Esophagus squamous epithelium (tissue), 5 donors: ENCODE measurements around the gene FTL. TPM values are rescaled to one million over a fixed set of nuclear protein-coding genes. Genes with fewer than 3 reads are reported as not detected.

ENCODE experiments used
- DNase-seq: peaks from one replicate; lab custom pipeline; 2025; lab: John Stamatoyannopoulos, UW
- H3K27ac ChIP-seq, 4 donors: fragments of 200-600 bp; sonication (generic); one replicate each; pipeline ENCODE4 v1.5.1; 2016 to 2019; ENCODE audit warnings: mild to moderate bottlenecking in 1 of 4
- H3K27me3 ChIP-seq, 4 donors: fragments of 200-600 bp; sonication (generic); 1 replicate in 3 of 4; 2 replicates in 1 of 4; pipeline versions ENCODE4 v1.5.1 to v1.6.0; 2017 to 2021; ENCODE audit warnings: antibody characterized with exemption in 1 of 4
- H3K36me3 ChIP-seq, 3 donors: fragments of 200-600 bp; sonication (generic); one replicate each; pipeline ENCODE4 v1.5.1; 2016 to 2019
- H3K4me1 ChIP-seq, 3 donors: fragments of 200-600 bp; sonication (generic); one replicate each; pipeline ENCODE4 v1.5.1; 2017 to 2019
- H3K4me3 ChIP-seq, 4 donors: fragments of 200-600 bp; sonication (generic); 1 replicate in 3 of 4; 2 replicates in 1 of 4; pipeline ENCODE4 v1.5.1; 2016 to 2019; ENCODE audit warnings: mild to moderate bottlenecking in 2 of 4, moderate library complexity in 1 of 4
- H3K9me3 ChIP-seq, 3 donors: fragments of 200-600 bp; sonication (generic); one replicate each; pipeline ENCODE4 v1.5.1; 2016 to 2019
- POLR2A ChIP-seq, 4 donors: fragments of 450-650 bp; IDR thresholded peaks; one replicate each; pipeline ENCODE4 v1.6.1; 2017; ENCODE audit warnings: antibody characterized with exemption in 4 of 4, mild to moderate bottlenecking in 4 of 4, moderate library complexity in 3 of 4
- WGBS, 2 donors: methylation state at CpG; one replicate each; pipeline ENCODE4 v1.1.5; 2018; 5-methylcytosine and 5-hydroxymethylcytosine counted together
- intact Hi-C: fragments of 100-400 bp; cut with DNase I; formaldehyde crosslinking; loops from one replicate; pipeline ENCODE4 v1.15.0; 2022
- total RNA-seq, 4 donors: library from RNA; depleted of rRNA; stranded (reverse); fragments of >200 nt; gene quantifications; one replicate each; pipeline ENCODE4 v1.1.0, GENCODE V29; 2016
- TF ChIP-seq, protein P1 (sequence below), 6 experiments: fragments of 450-650 bp in 4 of 6; fragments of 200-600 bp in 2 of 6; sonication (generic) in 2 of 6; IDR thresholded peaks; one replicate each; pipeline ENCODE4 v1.5.1; 2016 to 2019; ENCODE audit warnings: antibody characterized with exemption in 6 of 6, mild to moderate bottlenecking in 4 of 6, moderate library complexity in 4 of 6
- donor health status: DM: yes; HTN: yes; CAD: no.

The FTL gene
- total RNA-seq, 4 donors from 2014 or later, result 556 to 2,127 (median 1,494) TPM

DNA sequence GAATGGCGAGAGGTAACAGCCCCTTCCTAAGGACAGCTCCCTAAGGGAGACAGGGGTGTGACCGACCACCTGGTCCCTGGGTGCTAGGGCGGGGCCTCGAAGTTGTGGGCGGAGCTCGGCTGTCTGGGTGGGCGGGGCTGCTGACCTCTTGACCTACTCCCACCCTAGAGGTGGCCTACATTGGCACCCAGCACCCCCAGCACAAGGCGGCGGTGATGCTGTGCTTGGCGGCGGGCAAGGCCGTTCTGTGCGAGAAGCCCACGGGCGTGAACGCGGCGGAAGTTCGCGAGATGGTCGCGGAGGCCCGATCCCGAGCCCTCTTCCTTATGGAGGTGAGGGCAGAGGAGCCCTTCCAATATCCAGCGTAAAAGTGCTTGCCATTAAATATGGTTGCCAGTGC, 29.2 kb upstream of the FTL start:
- Histone ChIP-seq H3K4me3 (no peak overlapping the region), H3K4me1 (peaks cover 0 to 22% (median 9%) of the 10 kb centered on the region in 3 donors), H3K36me3 (no peaks in the 10 kb centered on the region), H3K27ac (no peak overlapping the region), H3K9me3 (no peaks in the 10 kb centered on the region), H3K27me3 (no peaks in the 10 kb centered on the region)
- DNase-seq, result no peak
- 92 to 94% methylated on average over 14 to 19 of the region's 25 CpGs for WGBS, 2 donors
- TF ChIP-seq, protein P1, sequence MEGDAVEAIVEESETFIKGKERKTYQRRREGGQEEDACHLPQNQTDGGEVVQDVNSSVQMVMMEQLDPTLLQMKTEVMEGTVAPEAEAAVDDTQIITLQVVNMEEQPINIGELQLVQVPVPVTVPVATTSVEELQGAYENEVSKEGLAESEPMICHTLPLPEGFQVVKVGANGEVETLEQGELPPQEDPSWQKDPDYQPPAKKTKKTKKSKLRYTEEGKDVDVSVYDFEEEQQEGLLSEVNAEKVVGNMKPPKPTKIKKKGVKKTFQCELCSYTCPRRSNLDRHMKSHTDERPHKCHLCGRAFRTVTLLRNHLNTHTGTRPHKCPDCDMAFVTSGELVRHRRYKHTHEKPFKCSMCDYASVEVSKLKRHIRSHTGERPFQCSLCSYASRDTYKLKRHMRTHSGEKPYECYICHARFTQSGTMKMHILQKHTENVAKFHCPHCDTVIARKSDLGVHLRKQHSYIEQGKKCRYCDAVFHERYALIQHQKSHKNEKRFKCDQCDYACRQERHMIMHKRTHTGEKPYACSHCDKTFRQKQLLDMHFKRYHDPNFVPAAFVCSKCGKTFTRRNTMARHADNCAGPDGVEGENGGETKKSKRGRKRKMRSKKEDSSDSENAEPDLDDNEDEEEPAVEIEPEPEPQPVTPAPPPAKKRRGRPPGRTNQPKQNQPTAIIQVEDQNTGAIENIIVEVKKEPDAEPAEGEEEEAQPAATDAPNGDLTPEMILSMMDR (IDR thresholded peaks at IDR 0.05), result no peak
- TF ChIP-seq POLR2A (IDR thresholded peaks at IDR 0.05), result no peak
- intact Hi-C loops, result no loop called here

DNA sequence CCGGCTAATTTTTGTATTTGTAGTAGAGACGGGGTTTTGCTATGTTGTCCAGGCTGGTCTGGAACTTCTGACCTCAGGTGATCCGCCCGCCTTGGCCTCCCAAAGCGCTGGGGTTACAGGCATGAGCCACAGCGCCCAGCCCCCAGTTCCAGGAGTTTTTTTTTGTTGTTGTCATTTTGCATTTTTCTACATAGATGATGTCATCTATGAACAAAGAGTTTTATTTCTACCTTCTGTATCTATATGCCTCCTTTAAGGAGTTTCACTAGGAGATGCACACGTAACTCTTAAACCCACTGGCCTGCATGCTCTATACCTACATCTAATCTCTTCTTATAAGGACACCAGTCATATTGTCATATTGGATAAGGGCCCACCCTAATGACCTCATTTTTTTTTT, 26.9 kb upstream of the FTL start:
- 75 to 88% methylated on average over 5 to 6 of the region's 7 CpGs for WGBS, 2 donors
- no peaks in the 10 kb centered on the region for H3K27me3 ChIP-seq
- DNase-seq, result no peak
- intact Hi-C loops, result no loop called here
- no peak overlapping the region for H3K27ac ChIP-seq
- H3K4me3 ChIP-seq, result no peak overlapping the region
- no peaks in the 10 kb centered on the region for H3K36me3 ChIP-seq
- H3K9me3 ChIP-seq, result no peaks in the 10 kb centered on the region
- TF ChIP-seq, protein P1 (IDR thresholded peaks at IDR 0.05), result no peak
- no peak for TF ChIP-seq POLR2A (IDR thresholded peaks at IDR 0.05)
- H3K4me1 ChIP-seq, result peaks cover 0 to 11% (median 5%) of the 10 kb centered on the region in 3 donors

DNA sequence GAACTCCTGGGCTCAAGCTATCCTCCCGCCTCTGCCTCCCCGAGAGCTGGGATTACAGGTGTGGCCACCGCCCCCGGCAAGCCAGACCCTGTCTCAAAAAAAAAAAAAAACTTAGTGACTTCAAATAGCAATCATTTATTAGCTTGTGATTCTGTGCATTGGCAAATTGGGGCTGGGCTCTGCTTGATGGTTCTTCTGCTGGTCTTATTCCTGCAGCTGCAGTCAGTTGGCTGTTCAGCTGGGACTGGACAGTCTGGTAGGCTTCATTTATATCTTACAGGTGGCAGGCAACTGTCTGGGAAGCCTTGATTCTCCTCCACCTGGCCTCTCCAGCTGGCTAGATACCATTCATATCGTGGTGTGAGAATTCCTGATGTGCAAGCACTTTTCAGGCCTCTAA, 24.2 kb upstream of the FTL start:
- intact Hi-C loops, result no loop called here
- TF ChIP-seq POLR2A (IDR thresholded peaks at IDR 0.05), result no peak
- TF ChIP-seq, protein P1 (IDR thresholded peaks at IDR 0.05), result no peak
- 85 to 86% methylated on average over 3 to 5 of the region's 5 CpGs for WGBS, 2 donors
- no peak overlapping the region for H3K27ac ChIP-seq
- no peaks in the 10 kb centered on the region for H3K4me1 ChIP-seq
- no peaks in the 10 kb centered on the region for H3K27me3 ChIP-seq
- H3K36me3 ChIP-seq, result no peaks in the 10 kb centered on the region
- no peaks in the 10 kb centered on the region for H3K9me3 ChIP-seq
- H3K4me3 ChIP-seq, result no peak overlapping the region
- no peak for DNase-seq

DNA sequence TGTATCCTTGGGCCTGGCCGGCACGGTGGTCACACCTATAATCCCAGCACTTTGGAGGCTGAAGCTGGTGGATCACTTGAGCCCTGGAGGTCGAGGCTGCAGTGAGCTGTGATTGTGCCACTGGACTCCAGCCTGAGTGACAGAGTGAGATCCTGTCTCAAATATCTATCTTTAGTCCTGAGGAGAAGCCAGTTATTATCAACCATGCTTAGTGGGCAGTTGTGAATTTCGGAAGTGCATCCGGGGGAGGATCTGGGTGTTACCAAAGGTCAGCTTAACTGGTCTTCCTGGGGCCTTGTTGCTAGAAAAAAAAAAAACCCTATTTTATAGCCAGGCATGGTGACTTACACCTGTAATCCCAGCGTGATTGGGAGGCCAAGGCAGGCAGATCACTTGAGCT, 22.0 kb upstream of the FTL start:
- Histone ChIP-seq H3K4me3 (no peak overlapping the region), H3K27ac (no peak overlapping the region), H3K9me3 (no peaks in the 10 kb centered on the region), H3K36me3 (no peaks in the 10 kb centered on the region), H3K27me3 (no peaks in the 10 kb centered on the region), H3K4me1 (peaks cover 0 to 5% (median 0%) of the 10 kb centered on the region in 3 donors)
- intact Hi-C loops, result no loop called here
- WGBS, 2 donors, result 88 to 94% methylated on average over 5 to 6 of the region's 6 CpGs
- TF ChIP-seq POLR2A (IDR thresholded peaks at IDR 0.05), result no peak
- TF ChIP-seq, protein P1 (IDR thresholded peaks at IDR 0.05), result no peak
- no peak for DNase-seq

DNA sequence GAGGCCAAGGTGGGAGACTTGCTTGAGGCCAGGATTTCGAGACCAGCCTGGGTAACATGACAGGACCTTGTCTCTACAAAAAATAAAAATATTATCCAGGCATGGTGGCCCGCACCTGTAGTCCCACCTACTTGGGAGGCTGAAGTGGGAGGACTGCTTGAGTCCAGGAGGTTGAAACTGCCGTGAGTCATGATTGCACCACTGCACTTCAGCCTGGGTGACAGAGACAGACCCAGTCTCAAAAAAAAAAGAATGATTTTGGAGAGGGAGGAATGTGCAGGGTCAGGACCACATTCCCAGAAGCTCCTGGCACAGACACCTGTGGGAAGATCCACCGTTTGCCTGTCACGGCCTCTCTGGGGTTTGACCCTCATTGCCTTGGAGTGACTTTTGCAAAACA, 19.7 kb upstream of the FTL start:
- intact Hi-C loops, result no loop called here
- H3K36me3 ChIP-seq, result no peaks in the 10 kb centered on the region
- no peaks in the 10 kb centered on the region for H3K27me3 ChIP-seq
- WGBS, 2 donors, result 90 to 92% methylated on average over 5 of the region's 5 CpGs
- no peaks in the 10 kb centered on the region for H3K9me3 ChIP-seq
- no peak overlapping the region for H3K4me3 ChIP-seq
- H3K4me1 ChIP-seq, result peaks cover 0 to 5% (median 0%) of the 10 kb centered on the region in 3 donors
- TF ChIP-seq, protein P1 (IDR thresholded peaks at IDR 0.05), result no peak
- no peak for TF ChIP-seq POLR2A (IDR thresholded peaks at IDR 0.05)
- no peak overlapping the region for H3K27ac ChIP-seq
- no peak for DNase-seq
